ENCODE measurements around the gene NACA2. TPM values are rescaled to one million over a fixed set of nuclear protein-coding genes. Genes with fewer than 3 reads are reported as not detected.

The NACA2 gene
- total RNA-seq, 1 experiment from 2014 or later = not detected

DNA sequence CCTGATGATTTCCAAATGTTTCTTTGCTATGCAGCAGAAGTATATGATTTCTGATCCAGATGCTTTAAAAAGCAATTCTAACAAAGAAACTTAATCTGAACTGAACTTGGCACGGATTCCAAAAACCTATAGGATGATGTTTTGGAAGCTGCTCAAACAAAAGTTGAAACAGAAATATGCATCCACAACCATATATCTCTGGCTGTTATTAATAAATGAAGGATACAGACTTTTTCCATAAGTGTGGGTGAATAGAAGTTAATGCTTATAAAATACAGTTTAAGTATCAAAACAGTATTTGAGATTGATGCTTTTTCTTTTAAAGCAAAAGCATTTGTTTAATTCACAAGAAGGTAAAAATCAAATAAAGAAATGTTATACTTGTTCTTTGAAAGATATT lies 27.9 kb upstream of the NACA2 start:
- TF ChIP-seq EZH2 (IDR thresholded peaks at IDR 0.05; ENCODE audit: low read depth) = no peak
- TF ChIP-seq, protein P1, sequence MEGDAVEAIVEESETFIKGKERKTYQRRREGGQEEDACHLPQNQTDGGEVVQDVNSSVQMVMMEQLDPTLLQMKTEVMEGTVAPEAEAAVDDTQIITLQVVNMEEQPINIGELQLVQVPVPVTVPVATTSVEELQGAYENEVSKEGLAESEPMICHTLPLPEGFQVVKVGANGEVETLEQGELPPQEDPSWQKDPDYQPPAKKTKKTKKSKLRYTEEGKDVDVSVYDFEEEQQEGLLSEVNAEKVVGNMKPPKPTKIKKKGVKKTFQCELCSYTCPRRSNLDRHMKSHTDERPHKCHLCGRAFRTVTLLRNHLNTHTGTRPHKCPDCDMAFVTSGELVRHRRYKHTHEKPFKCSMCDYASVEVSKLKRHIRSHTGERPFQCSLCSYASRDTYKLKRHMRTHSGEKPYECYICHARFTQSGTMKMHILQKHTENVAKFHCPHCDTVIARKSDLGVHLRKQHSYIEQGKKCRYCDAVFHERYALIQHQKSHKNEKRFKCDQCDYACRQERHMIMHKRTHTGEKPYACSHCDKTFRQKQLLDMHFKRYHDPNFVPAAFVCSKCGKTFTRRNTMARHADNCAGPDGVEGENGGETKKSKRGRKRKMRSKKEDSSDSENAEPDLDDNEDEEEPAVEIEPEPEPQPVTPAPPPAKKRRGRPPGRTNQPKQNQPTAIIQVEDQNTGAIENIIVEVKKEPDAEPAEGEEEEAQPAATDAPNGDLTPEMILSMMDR (conservative IDR thresholded peaks at IDR 0.05) = no peak
- Histone ChIP-seq H3K9me3 (ENCODE audit: insufficient read depth, low read depth) (peaks cover 25% of the 10 kb centered on the region; the same call in 1 of the 2 replicates), H2AFZ (no peak overlapping the region), H3K36me3 (ENCODE audit: low read depth) (no peaks in the 10 kb centered on the region), H3F3A (ENCODE audit: insufficient read depth, low read depth) (no peaks in the 10 kb centered on the region), H3K27ac (no peak overlapping the region), H4K20me1 (ENCODE audit: insufficient read depth) (no peaks in the 10 kb centered on the region), H3K4me3 (no peak overlapping the region), H3K4me1 (replicated peaks; ENCODE audit: insufficient read depth) (no peaks in the 10 kb centered on the region), H3K4me2 (no peak overlapping the region), H3K79me2 (ENCODE audit: low read depth) (no peaks in the 10 kb centered on the region), H3K9me2 (ENCODE audit: insufficient read depth) (no peaks in the 10 kb centered on the region), H3K27me3 (ENCODE audit: insufficient read depth, low read depth) (no peaks in the 10 kb centered on the region)
- no peak for DNase-seq
- BruUV-seq (replicated peaks) = no TSS peak
- ChIA-PET CTCF (no interaction called here), POLR2A (ENCODE audit: unreplicated experiment) (no interaction called here)
- intact Hi-C loops (cut with micrococcal nuclease; ENCODE audit: unreplicated experiment) = no loop called here

DNA sequence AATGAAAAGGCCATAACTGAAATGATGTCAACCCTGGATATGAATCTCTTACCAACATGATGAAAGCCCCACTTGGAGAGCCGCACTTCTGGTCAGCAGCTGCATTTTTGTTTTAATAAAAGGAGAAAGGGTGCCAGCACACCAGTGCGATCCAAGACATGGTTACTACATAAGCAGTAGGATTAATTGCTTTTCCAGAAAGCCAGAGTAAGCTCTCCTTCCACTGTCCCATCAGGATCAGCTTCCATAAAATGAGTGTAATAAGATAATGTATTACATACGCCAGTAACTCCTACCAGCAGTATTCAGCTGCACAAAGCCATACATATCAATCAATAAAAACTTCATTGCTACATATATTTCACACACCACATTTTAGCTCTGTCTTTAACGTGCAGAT lies 26.3 kb upstream of the NACA2 start:
- Histone ChIP-seq H4K20me1 (ENCODE audit: insufficient read depth) (no peaks in the 10 kb centered on the region), H3K4me2 (no peak overlapping the region), H3K4me1 (replicated peaks; ENCODE audit: insufficient read depth) (no peaks in the 10 kb centered on the region), H3K79me2 (ENCODE audit: low read depth) (no peaks in the 10 kb centered on the region), H3K9me3 (ENCODE audit: insufficient read depth, low read depth) (peaks cover 25% of the 10 kb centered on the region; the same call in 1 of the 2 replicates), H3F3A (ENCODE audit: insufficient read depth, low read depth) (no peaks in the 10 kb centered on the region), H2AFZ (no peak overlapping the region), H3K36me3 (ENCODE audit: low read depth) (no peaks in the 10 kb centered on the region), H3K27me3 (ENCODE audit: insufficient read depth, low read depth) (no peaks in the 10 kb centered on the region), H3K9me2 (ENCODE audit: insufficient read depth) (no peaks in the 10 kb centered on the region), H3K4me3 (no peak overlapping the region), H3K27ac (no peak overlapping the region)
- TF ChIP-seq, protein P1 (conservative IDR thresholded peaks at IDR 0.05) = no peak
- no peak for TF ChIP-seq EZH2 (IDR thresholded peaks at IDR 0.05; ENCODE audit: low read depth)
- intact Hi-C loops (cut with micrococcal nuclease; ENCODE audit: unreplicated experiment) = no loop called here
- BruUV-seq (replicated peaks) = no TSS peak
- DNase-seq = no peak
- POLR2A ChIA-PET (ENCODE audit: unreplicated experiment) = no interaction called here
- CTCF ChIA-PET = no interaction called here

DNA sequence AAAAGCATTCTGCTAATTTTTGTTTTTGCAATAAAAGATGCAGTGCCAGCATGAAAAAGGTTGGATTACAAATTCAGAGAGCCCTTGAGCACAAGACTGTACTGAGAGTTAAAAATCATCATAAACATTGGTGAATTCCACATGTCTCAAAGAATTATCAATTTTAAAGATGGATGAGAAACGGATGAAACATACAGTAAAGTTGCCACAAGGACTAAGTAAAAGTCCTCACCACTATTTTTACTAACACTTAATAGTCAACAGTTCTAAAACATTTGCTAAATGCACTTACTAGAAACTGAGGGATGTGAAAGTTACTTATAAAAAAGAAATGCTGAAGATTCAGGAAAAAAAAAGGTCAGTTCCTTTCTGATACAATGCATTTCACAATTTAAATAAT lies 25.8 kb upstream of the NACA2 start:
- ChIA-PET CTCF (no interaction called here), POLR2A (ENCODE audit: unreplicated experiment) (interaction anchor here (0.9 kb wide), 1 partner anchor 108 kb away, joined by 7 read pairs; no protein-coding TSS in a partner anchor)
- no peak overlapping the region for H3K4me2 ChIP-seq

More for the DNA sequence above, 25.8 kb upstream of the NACA2 start:
- Histone ChIP-seq H2AFZ (no peak overlapping the region), H3F3A (ENCODE audit: insufficient read depth, low read depth) (no peaks in the 10 kb centered on the region), H3K36me3 (ENCODE audit: low read depth) (no peaks in the 10 kb centered on the region), H3K9me3 (ENCODE audit: insufficient read depth, low read depth) (peaks cover 25% of the 10 kb centered on the region; the same call in 1 of the 2 replicates), H3K27me3 (ENCODE audit: insufficient read depth, low read depth) (no peaks in the 10 kb centered on the region), H4K20me1 (ENCODE audit: insufficient read depth) (no peaks in the 10 kb centered on the region), H3K4me1 (replicated peaks; ENCODE audit: insufficient read depth) (no peaks in the 10 kb centered on the region), H3K27ac (no peak overlapping the region), H3K4me3 (no peak overlapping the region), H3K79me2 (ENCODE audit: low read depth) (no peaks in the 10 kb centered on the region), H3K9me2 (ENCODE audit: insufficient read depth) (no peaks in the 10 kb centered on the region)
- BruUV-seq (replicated peaks) = no TSS peak
- TF ChIP-seq, protein P1 (conservative IDR thresholded peaks at IDR 0.05) = no peak
- TF ChIP-seq EZH2 (IDR thresholded peaks at IDR 0.05; ENCODE audit: low read depth) = no peak
- intact Hi-C loops (cut with micrococcal nuclease; ENCODE audit: unreplicated experiment) = no loop called here
- DNase-seq = no peak

Measured in PC-9 (cell line).